Measurements from ENCODE around the gene DIAPH2. TPM values are rescaled to one million over a fixed set of nuclear protein-coding genes. Genes with fewer than 3 reads are reported as not detected.

DIAPH2 gene
- total and polyA plus RNA-seq, 9 of the 15 experiments (the other 6 are each of a cell fraction or from before 2014, with no cell fraction given): 0.01 to 0.18 (median 0.07) TPM; not detected in 1

DNA sequence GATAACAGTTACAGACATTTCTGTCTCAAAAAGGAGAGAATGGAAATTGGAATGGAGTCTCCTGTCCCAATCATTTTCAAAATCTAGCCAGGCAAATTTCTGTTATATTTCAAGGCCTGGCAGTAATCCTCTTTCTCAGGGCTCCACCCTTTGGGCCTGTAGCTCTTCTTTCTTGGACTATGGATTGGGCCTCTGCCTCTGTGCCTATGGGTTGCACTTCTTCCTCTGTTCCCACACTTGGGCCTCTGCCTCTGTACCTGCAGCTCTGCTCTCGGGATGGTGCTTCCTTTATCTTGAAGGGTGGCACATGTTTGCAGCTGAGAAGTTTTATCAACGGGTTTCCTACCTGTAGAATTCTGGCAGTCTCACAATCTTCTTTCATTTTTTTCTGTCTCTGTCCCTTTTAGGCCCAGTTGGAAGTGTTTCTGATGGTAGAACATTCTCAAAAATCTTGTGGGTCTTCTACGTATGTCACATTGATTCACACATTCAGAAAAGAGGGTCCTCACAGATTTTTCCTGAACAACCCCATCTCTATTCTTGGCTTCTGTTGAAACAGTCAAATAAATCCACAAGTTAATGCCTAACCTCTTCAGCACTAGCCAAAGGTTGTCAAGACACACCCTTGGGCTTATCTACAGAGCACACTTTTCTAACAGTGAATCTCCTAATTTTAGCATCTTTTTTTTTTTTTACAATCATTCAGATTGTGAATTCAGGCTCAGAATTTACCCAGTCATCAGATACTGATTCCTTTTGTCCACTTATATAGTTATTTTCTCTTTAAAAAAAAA lies 918.0 kb downstream of the DIAPH2 start:
- in situ Hi-C loops (cut with MboI): no loop called here
- Histone ChIP-seq H3K27me3 (ENCODE audit: control insufficient read depth in 2 of 2, insufficient read depth in 2 of 2, low read length in 2 of 2) (no peaks in the 10 kb centered on the region), H3K9me1 (ENCODE audit: control insufficient read depth, insufficient read depth, low read length) (no peaks in the 10 kb centered on the region), H3K27ac (ENCODE audit: extremely low read depth, low read depth, low read length) (no peak overlapping the region), H3K9ac (ENCODE audit: insufficient read depth in 1 of 2, low read depth in 2 of 2, low read length in 2 of 2) (no peak overlapping the region), H3K4me3 (no peak overlapping the region), H4K20me1 (replicated peaks; ENCODE audit: control insufficient read depth, insufficient read depth, low read length) (no peaks in the 10 kb centered on the region), H3K79me2 (ENCODE audit: control insufficient read depth, insufficient read depth, low read length) (no peaks in the 10 kb centered on the region), H3K4me1 (replicated peaks in 1 of 2; ENCODE audit: control insufficient read depth in 2 of 2, insufficient read depth in 2 of 2, low read length in 2 of 2) (no peaks in the 10 kb centered on the region), H3K36me3 (ENCODE audit: control insufficient read depth, insufficient read depth, low read length) (no peaks in the 10 kb centered on the region), H3K4me2 (ENCODE audit: insufficient read depth, low read length) (no peak overlapping the region), H3K9me3 (replicated peaks; ENCODE audit: control insufficient read depth, insufficient read depth, low read depth, low read length) (no peaks in the 10 kb centered on the region), H2AFZ (ENCODE audit: low read depth, low read length) (no peak overlapping the region)
- 0% methylated on average over 3 of the region's 3 CpGs for WGBS (ENCODE audit: insufficient coverage, low coverage, missing lambda C conversion rate)
- ATAC-seq (no peak), DNase-seq (ENCODE audit: extremely low read depth in 1 of 4, low spot score in 3 of 4) (no peak), FAIRE-seq (no peak)
- ChIA-PET POLR2A (no interaction called here), CTCF (ENCODE audit: low intra/inter-chr PET ratio) (no interaction called here)
- no TSS peak for BruUV-seq (replicated peaks)
- intact Hi-C loops (cut with micrococcal nuclease): no loop called here
- no peak for TF ChIP-seq VEZF1 (CRISPR knock-in tag; IDR thresholded peaks at IDR 0.05)
- TF ChIP-seq ZNF23 (CRISPR knock-in tag; IDR thresholded peaks at IDR 0.05): no peak
- no peak for TF ChIP-seq ATF7 (IDR thresholded peaks at IDR 0.05)
- no peak for TF ChIP-seq ZNF174 (CRISPR knock-in tag; IDR thresholded peaks at IDR 0.05)
- TF ChIP-seq, protein P1, sequence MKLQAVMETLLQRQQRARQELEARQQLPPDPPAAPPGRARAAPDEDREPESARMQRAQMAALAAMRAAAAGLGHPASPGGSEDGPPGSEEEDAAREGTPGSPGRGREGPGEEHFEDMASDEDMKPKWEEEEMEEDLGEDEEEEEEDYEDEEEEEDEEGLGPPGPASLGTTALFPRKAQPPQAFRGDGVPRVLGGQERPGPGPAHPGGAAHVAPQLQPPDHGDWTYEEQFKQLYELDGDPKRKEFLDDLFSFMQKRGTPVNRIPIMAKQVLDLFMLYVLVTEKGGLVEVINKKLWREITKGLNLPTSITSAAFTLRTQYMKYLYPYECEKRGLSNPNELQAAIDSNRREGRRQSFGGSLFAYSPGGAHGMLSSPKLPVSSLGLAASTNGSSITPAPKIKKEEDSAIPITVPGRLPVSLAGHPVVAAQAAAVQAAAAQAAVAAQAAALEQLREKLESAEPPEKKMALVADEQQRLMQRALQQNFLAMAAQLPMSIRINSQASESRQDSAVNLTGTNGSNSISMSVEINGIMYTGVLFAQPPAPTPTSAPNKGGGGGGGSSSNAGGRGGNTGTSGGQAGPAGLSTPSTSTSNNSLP (IDR thresholded peaks at IDR 0.05; ENCODE audit: borderline replicate concordance, low read depth, low read length): no peak
- TF ChIP-seq ELK3 (CRISPR knock-in tag; IDR thresholded peaks at IDR 0.05): no peak
- TF ChIP-seq ZNF740 (CRISPR knock-in tag; IDR thresholded peaks at IDR 0.05): no peak
- TF ChIP-seq ZNF740 (tag; IDR thresholded peaks at IDR 0.05): no peak
- TF ChIP-seq EGR1 (conservative IDR thresholded peaks at IDR 0.05): no peak
- no peak for TF ChIP-seq ZNF395 (CRISPR knock-in tag; IDR thresholded peaks at IDR 0.05)
- no peak for TF ChIP-seq ZNF282 (CRISPR knock-in tag; IDR thresholded peaks at IDR 0.05)
- no peak for TF ChIP-seq FOXA1 (IDR thresholded peaks at IDR 0.05; ENCODE audit: borderline replicate concordance)
- no peak for TF ChIP-seq TCF7L2 (IDR thresholded peaks at IDR 0.05; ENCODE audit: low read depth, low read length)
- no peak for TF ChIP-seq TAL1 (IDR thresholded peaks at IDR 0.05)
- TF ChIP-seq, protein P2, sequence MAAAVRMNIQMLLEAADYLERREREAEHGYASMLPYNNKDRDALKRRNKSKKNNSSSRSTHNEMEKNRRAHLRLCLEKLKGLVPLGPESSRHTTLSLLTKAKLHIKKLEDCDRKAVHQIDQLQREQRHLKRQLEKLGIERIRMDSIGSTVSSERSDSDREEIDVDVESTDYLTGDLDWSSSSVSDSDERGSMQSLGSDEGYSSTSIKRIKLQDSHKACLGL (CRISPR knock-in tag; IDR thresholded peaks at IDR 0.05; ENCODE audit: borderline replicate concordance, poor library complexity, severe bottlenecking): no peak
